AG20443 (cell line): ENCODE results near the gene FOXI1.

Experiments
- DNase-seq: peaks from one replicate; pipeline ENCODE4 v3.0.0; 2012; ENCODE audit warnings: low spot score, mixed read lengths

FOXI1 gene

GRCh38 chr5:170105642-170106611, at the start of gene FOXI1:
Gene FOXI1 (plus strand): TSS chr5:170105897. CDS start chr5:170105958, 61 bp downstream.
- no peak for DNase-seq

- peak; percentile 36 for DNase-seq
Measured at GRCh38 chr5:170056561-170057267, 49.0 kb upstream of the FOXI1 start.

- no peak for DNase-seq
Measured at GRCh38 chr5:170057311-170057710, 48.4 kb upstream of the FOXI1 start.

- DNase-seq = no peak
Measured at GRCh38 chr5:170059221-170059620, 46.5 kb upstream of the FOXI1 start.

- DNase-seq = no peak
Measured at GRCh38 chr5:170067152-170067551, 38.5 kb upstream of the FOXI1 start.

- DNase-seq = no peak
Measured at GRCh38 chr5:170067574-170068170, 38.0 kb upstream of the FOXI1 start.

- no peak for DNase-seq
Measured at GRCh38 chr5:170069512-170069911, 36.2 kb upstream of the FOXI1 start.

- DNase-seq = peak; percentile 80
Measured at GRCh38 chr5:170070556-170071412, 34.9 kb upstream of the FOXI1 start.

- no peak for DNase-seq
Measured at GRCh38 chr5:170071748-170072147, 33.9 kb upstream of the FOXI1 start.

GRCh38 chr5:170075696-170076095, 30.0 kb upstream of the FOXI1 start:
- no peak for DNase-seq

GRCh38 chr5:170076211-170076610, 29.5 kb upstream of the FOXI1 start:
- no peak for DNase-seq

- no peak for DNase-seq
Measured at GRCh38 chr5:170076739-170077138, 29.0 kb upstream of the FOXI1 start.

GRCh38 chr5:170077526-170077925, 28.2 kb upstream of the FOXI1 start:
- DNase-seq = no peak

GRCh38 chr5:170078458-170078857, 27.2 kb upstream of the FOXI1 start:
- DNase-seq = no peak

- no peak for DNase-seq
Measured at GRCh38 chr5:170078931-170079330, 26.8 kb upstream of the FOXI1 start.

- DNase-seq = no peak
Measured at GRCh38 chr5:170080217-170080616, 25.5 kb upstream of the FOXI1 start.

- DNase-seq = no peak
Measured at GRCh38 chr5:170080786-170081445, 24.8 kb upstream of the FOXI1 start.

- DNase-seq = no peak
Measured at GRCh38 chr5:170081616-170082015, 24.1 kb upstream of the FOXI1 start.

GRCh38 chr5:170082701-170083100, 23.0 kb upstream of the FOXI1 start:
- DNase-seq = no peak

- DNase-seq = no peak
Measured at GRCh38 chr5:170087168-170087817, 18.4 kb upstream of the FOXI1 start.
